Lung (tissue), 4 donors: ENCODE data around the gene NAE1. TPM values are rescaled to one million over a fixed set of nuclear protein-coding genes. Genes with fewer than 3 reads are reported as not detected.

Experiments
- polyA plus RNA-seq, 2 donors: library from polyadenylated mRNA; stranded (reverse); fragments of 200-250 nt; gene quantifications; one replicate each; pipeline ENCODE4 v1.2.1, GENCODE V29; 2013
- total RNA-seq, 2 donors: library from RNA; depleted of rRNA in 1 of 2; stranded (reverse); fragments of >200 nt in 1 of 2; gene quantifications; one replicate each; pipeline ENCODE4 v1.2.1, GENCODE V29; 2014 to 2021
- donor health status: Bipolar disorder and iron deficiency.
- donor health status: healthy.
- donor health status: DM: yes; HTN: yes; CAD: no.

Gene NAE1
- total and polyA plus RNA-seq, 4 donors, result 24.2 to 64.4 (median 29.1) TPM

Other genes with a start within 250 kb of the NAE1 start
- 10 to 100 TPM; 28.1 to 34.6 TPM for gene CMTM3, start 226.3 kb downstream of the NAE1 start, total RNA-seq
- gene CMTM3, start 226.3 kb downstream of the NAE1 start, polyA plus RNA-seq, result 10 to 100 TPM; 19.8 to 46.4 TPM
- 10 to 100 TPM; 38.0 to 78.0 TPM for gene CMTM4, start 134.2 kb downstream of the NAE1 start, total RNA-seq
- gene CMTM4, start 134.2 kb downstream of the NAE1 start, polyA plus RNA-seq, result 10 to 100 TPM; 24.3 to 26.1 TPM
- gene DYNC1LI2, start 79.4 kb downstream of the NAE1 start, total RNA-seq, result 100 to 1,000 TPM; 140 to 147 TPM
- 10 to 100 TPM; 40.7 to 48.8 TPM for gene DYNC1LI2, start 79.4 kb downstream of the NAE1 start, polyA plus RNA-seq
- not detected for gene TERB1, start 29.4 kb downstream of the NAE1 start, total RNA-seq
- not detected for gene TERB1, start 29.4 kb downstream of the NAE1 start, polyA plus RNA-seq
- gene CA7, start 13.4 kb upstream of the NAE1 start, total RNA-seq, result not detected
- gene CA7, start 13.4 kb upstream of the NAE1 start, polyA plus RNA-seq, result not detected
- 10 to 100 TPM; 21.3 to 23.0 TPM for gene PDP2, start 49.5 kb upstream of the NAE1 start, total RNA-seq
- 1 to 10 TPM; 4.5 to 4.9 TPM for gene PDP2, start 49.5 kb upstream of the NAE1 start, polyA plus RNA-seq
- gene CDH16, start 87.9 kb upstream of the NAE1 start, total RNA-seq, result 1 to 10 TPM in 1 of 2 donors, under 1 TPM in 1; 0.64 to 1.7 TPM
- gene CDH16, start 87.9 kb upstream of the NAE1 start, polyA plus RNA-seq, result under 1 TPM in 1 of 2 donors, not detected in 1; 0.25 TPM
- gene RRAD, start 94.6 kb upstream of the NAE1 start, total RNA-seq, result 10 to 100 TPM; 35.4 to 36.0 TPM
- 10 to 100 TPM; 31.8 to 42.3 TPM for gene RRAD, start 94.6 kb upstream of the NAE1 start, polyA plus RNA-seq
- 10 to 100 TPM; 48.8 to 79.7 TPM for gene CIAO2B, start 103.4 kb upstream of the NAE1 start, total RNA-seq
- 100 to 1,000 TPM; 238 to 257 TPM for gene CIAO2B, start 103.4 kb upstream of the NAE1 start, polyA plus RNA-seq
- 10 to 100 TPM; 24.6 to 51.0 TPM for gene CES2, start 104.5 kb upstream of the NAE1 start, total RNA-seq
- gene CES2, start 104.5 kb upstream of the NAE1 start, polyA plus RNA-seq, result 10 to 100 TPM; 26.0 to 26.3 TPM
- 1 to 10 TPM in 1 of 2 donors, under 1 TPM in 1; 0.57 to 2.6 TPM for gene CES3, start 130.3 kb upstream of the NAE1 start, total RNA-seq
- gene CES3, start 130.3 kb upstream of the NAE1 start, polyA plus RNA-seq, result under 1 TPM; 0.85 to 0.96 TPM
- 10 to 100 TPM; 10.5 to 29.8 TPM for gene CES4A, start 157.6 kb upstream of the NAE1 start, total RNA-seq
- gene CES4A, start 157.6 kb upstream of the NAE1 start, polyA plus RNA-seq, result 10 to 100 TPM in 1 of 2 donors, 1 to 10 TPM in 1; 8.0 to 16.7 TPM
- gene CBFB, start 198.2 kb upstream of the NAE1 start, total RNA-seq, result 10 to 100 TPM; 47.6 to 59.4 TPM
- 10 to 100 TPM; 23.3 to 29.6 TPM for gene CBFB, start 198.2 kb upstream of the NAE1 start, polyA plus RNA-seq